GM23338 (cell line): Measurements from ENCODE around the gene UST. TPM values are rescaled to one million over a fixed set of nuclear protein-coding genes. Genes with fewer than 3 reads are reported as not detected.

Experiments
- ATAC-seq: fragments of 200-7000 bp; cut with Tn5 transposase; 3 replicates; pipeline ENCODE4 v1.9.1; 2020
- DNase-seq: peaks from one replicate; pipeline ENCODE4 v3.0.0-alpha.2; 2015; ENCODE audit warnings: low spot score
- H2AFZ ChIP-seq: fragments of 200-600 bp; sonication (generic); 2 replicates; pipeline ENCODE4 v1.8.0; 2016; ENCODE audit warnings: antibody characterized with exemption, mild to moderate bottlenecking, moderate library complexity
- H3F3A ChIP-seq: fragments of 200-600 bp; sonication (generic); replicated peaks from 2 replicates; pipeline ENCODE4 v1.8.0; 2017; ENCODE audit warnings: antibody characterized with exemption, mixed run types, low read depth
- H3K27ac ChIP-seq: fragments of 200-600 bp; sonication (generic); 2 replicates; pipeline ENCODE4 v1.6.1; 2016; ENCODE audit warnings: low read depth
- H3K27me3 ChIP-seq: fragments of 200-600 bp; sonication (generic); 2 replicates; pipeline ENCODE4 v1.8.0; 2016; ENCODE audit warnings: mild to moderate bottlenecking, mixed run types, moderate library complexity; ENCODE audit not compliant: insufficient read depth
- H3K36me3 ChIP-seq: fragments of 200-600 bp; sonication (generic); 2 replicates; pipeline ENCODE4 v1.8.0; 2016; ENCODE audit warnings: mild to moderate bottlenecking; ENCODE audit not compliant: insufficient read depth
- H3K4me1 ChIP-seq: fragments of 200-600 bp; sonication (generic); 2 replicates; pipeline ENCODE4 v1.8.0; 2016; ENCODE audit warnings: mild to moderate bottlenecking, moderate library complexity; ENCODE audit not compliant: insufficient read depth
- H3K4me2 ChIP-seq: fragments of 200-600 bp; sonication (generic); 2 replicates; pipeline ENCODE4 v1.7.1; 2017; ENCODE audit warnings: mixed run types
- H3K4me3 ChIP-seq: fragments of 200-600 bp; sonication (generic); 2 replicates; pipeline ENCODE4 v1.6.1; 2016; ENCODE audit warnings: mixed run types
- H3K79me2 ChIP-seq: fragments of 200-600 bp; sonication (generic); replicated peaks from 2 replicates; pipeline ENCODE4 v1.8.0; 2017; ENCODE audit warnings: mild to moderate bottlenecking; ENCODE audit not compliant: insufficient read depth
- H3K9me2 ChIP-seq: fragments of 200-600 bp; sonication (generic); 2 replicates; pipeline ENCODE4 v1.8.0; 2017; ENCODE audit not compliant: insufficient read depth
- H4K20me1 ChIP-seq: fragments of 200-600 bp; sonication (generic); replicated peaks from 2 replicates; pipeline ENCODE4 v1.8.0; 2017; ENCODE audit warnings: mild to moderate bottlenecking; ENCODE audit not compliant: insufficient read depth
- H3K27ac Mint-ChIP-seq: 2 replicates; pipeline ENCODE4 v1.8.0; 2020; ENCODE audit warnings: inconsistent platforms, mild to moderate bottlenecking, moderate library complexity, mixed read lengths
- H3K27me3 Mint-ChIP-seq: 3 replicates; pipeline ENCODE4 v1.8.0; 2022; ENCODE audit warnings: low read depth, mild to moderate bottlenecking, moderate library complexity, mixed read lengths, inconsistent platforms; ENCODE audit not compliant: insufficient read depth, poor library complexity
- H3K36me3 Mint-ChIP-seq: 3 replicates; pipeline ENCODE4 v1.8.0; 2021; ENCODE audit warnings: low read depth, mild to moderate bottlenecking, inconsistent platforms, moderate library complexity, mixed read lengths
- H3K4me1 Mint-ChIP-seq: 3 replicates; pipeline ENCODE4 v1.8.0; 2020; ENCODE audit warnings: mild to moderate bottlenecking, inconsistent platforms, mixed read lengths
- H3K4me3 Mint-ChIP-seq: 3 replicates; pipeline ENCODE4 v1.8.0; 2021; ENCODE audit warnings: moderate library complexity, mild to moderate bottlenecking, inconsistent platforms, mixed read lengths
- H3K9me3 Mint-ChIP-seq: 3 replicates; pipeline ENCODE4 v1.8.0; 2020; ENCODE audit warnings: moderate library complexity, mild to moderate bottlenecking, inconsistent platforms, mixed read lengths
- CREB1 ChIP-seq: fragments of 250-450 bp; sonication (Bioruptor Pico); IDR thresholded peaks from 2 replicates; pipeline ENCODE4 v1.5.0; 2020; ENCODE audit warnings: low read depth, mild to moderate bottlenecking, moderate library complexity
- JUNB ChIP-seq: IDR thresholded peaks from one replicate; pipeline ENCODE4 v1.6.1; 2016; ENCODE audit warnings: antibody characterized with exemption; ENCODE audit not compliant: unreplicated experiment
- POLR2AphosphoS5 ChIP-seq: IDR thresholded peaks from 2 replicates; pipeline ENCODE4 v1.6.1; 2016; ENCODE audit warnings: antibody characterized with exemption, low read depth
- ZNF331 ChIP-seq: fragments of 250-450 bp; sonication (Bioruptor Pico); IDR thresholded peaks from 2 replicates; pipeline ENCODE4 v1.5.0; 2020; ENCODE audit warnings: low read depth, mild to moderate bottlenecking, moderate library complexity
- polyA plus RNA-seq: library from polyadenylated mRNA; unstranded; fragments of >200 nt; fragmentation: Nextera tagmentation; extraction: Ambion mirVana; gene quantifications from 2 replicates; pipeline ENCODE4 v1.2.1, GENCODE V29; 2016
- total RNA-seq: library from RNA; depleted of rRNA; stranded (reverse); fragments of >200 nt; shearing (Covaris generic); gene quantifications from 2 replicates; pipeline ENCODE4 v1.2.3, GENCODE V29; 2014
- TF ChIP-seq, protein P1 (sequence below): IDR thresholded peaks from one replicate; pipeline ENCODE4 v1.6.1; 2018; ENCODE audit warnings: antibody characterized with exemption; ENCODE audit not compliant: unreplicated experiment
- TF ChIP-seq, protein P2 (sequence below), 2 experiments: fragments of 200-600 bp in 1 of 2; sonication (generic) in 1 of 2; conservative IDR thresholded peaks; 2 replicates each; pipeline versions ENCODE4 v1.5.1 to v1.6.1; 2016 to 2017; ENCODE audit warnings: antibody characterized with exemption in 2 of 2, low read depth in 2 of 2, mild to moderate bottlenecking in 2 of 2, moderate library complexity in 1 of 2
- TF ChIP-seq, protein P3 (sequence below): fragments of 250-450 bp; sonication (Bioruptor Pico); IDR thresholded peaks from 2 replicates; pipeline ENCODE4 v1.5.0; 2020; ENCODE audit warnings: mild to moderate bottlenecking, moderate library complexity

UST gene
- total and polyA plus RNA-seq, 2 experiments from 2014 or later = 12.6 to 33.0 TPM

DNA sequence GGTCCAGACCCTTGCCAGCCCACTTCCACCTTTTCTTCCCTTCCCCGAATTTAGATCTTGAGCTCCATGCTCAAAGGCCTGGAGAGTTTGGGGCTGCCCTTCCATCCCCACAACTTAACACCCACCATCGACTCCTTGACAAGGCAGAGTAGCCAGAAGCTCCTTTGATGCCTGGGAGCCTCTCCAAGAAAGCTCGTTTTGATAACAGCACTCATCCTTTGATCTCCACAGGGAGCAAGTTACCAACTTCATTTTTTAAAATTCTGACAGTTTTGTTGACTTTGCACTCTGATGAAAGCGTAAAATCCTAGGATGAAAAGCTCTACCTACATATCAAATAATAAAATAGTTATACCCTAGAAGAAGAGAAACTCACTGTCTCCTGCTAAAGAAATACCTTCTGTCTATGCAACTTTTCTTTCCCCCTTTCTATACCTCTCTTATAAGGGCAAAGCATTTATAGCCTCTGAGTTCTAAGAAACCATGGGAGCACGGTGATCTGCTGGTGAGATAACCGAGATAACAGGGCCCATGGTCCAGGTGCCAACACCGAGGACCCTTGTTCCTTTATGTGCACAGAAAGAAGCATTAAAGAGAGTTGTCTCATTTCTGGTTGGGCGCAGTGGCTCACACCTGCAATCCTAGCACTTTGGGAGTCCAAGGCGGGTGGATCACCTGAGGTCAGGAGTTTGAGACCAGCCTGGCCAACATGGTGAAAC, 134.9 kb downstream of the UST start:
- Mint-ChIP-seq H3K36me3 (no peaks in the 10 kb centered on the region), H3K4me3 (no peak overlapping the region), H3K27ac (no peak overlapping the region), H3K4me1 (peaks cover 21% of the 10 kb centered on the region), H3K27me3 (peaks cover 3% of the 10 kb centered on the region), H3K9me3 (no peaks in the 10 kb centered on the region)
- H3K4me1 ChIP-seq = peaks cover 53% of the 10 kb centered on the region
- H3K4me3 ChIP-seq = no peak overlapping the region
- TF ChIP-seq, protein P1, sequence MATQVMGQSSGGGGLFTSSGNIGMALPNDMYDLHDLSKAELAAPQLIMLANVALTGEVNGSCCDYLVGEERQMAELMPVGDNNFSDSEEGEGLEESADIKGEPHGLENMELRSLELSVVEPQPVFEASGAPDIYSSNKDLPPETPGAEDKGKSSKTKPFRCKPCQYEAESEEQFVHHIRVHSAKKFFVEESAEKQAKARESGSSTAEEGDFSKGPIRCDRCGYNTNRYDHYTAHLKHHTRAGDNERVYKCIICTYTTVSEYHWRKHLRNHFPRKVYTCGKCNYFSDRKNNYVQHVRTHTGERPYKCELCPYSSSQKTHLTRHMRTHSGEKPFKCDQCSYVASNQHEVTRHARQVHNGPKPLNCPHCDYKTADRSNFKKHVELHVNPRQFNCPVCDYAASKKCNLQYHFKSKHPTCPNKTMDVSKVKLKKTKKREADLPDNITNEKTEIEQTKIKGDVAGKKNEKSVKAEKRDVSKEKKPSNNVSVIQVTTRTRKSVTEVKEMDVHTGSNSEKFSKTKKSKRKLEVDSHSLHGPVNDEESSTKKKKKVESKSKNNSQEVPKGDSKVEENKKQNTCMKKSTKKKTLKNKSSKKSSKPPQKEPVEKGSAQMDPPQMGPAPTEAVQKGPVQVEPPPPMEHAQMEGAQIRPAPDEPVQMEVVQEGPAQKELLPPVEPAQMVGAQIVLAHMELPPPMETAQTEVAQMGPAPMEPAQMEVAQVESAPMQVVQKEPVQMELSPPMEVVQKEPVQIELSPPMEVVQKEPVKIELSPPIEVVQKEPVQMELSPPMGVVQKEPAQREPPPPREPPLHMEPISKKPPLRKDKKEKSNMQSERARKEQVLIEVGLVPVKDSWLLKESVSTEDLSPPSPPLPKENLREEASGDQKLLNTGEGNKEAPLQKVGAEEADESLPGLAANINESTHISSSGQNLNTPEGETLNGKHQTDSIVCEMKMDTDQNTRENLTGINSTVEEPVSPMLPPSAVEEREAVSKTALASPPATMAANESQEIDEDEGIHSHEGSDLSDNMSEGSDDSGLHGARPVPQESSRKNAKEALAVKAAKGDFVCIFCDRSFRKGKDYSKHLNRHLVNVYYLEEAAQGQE = no peak
- TF ChIP-seq POLR2AphosphoS5 (no peak), ZNF331 (CRISPR knock-in tag) (no peak), CREB1 (CRISPR knock-in tag) (no peak), JUNB (no peak)
- TF ChIP-seq, protein P2, sequence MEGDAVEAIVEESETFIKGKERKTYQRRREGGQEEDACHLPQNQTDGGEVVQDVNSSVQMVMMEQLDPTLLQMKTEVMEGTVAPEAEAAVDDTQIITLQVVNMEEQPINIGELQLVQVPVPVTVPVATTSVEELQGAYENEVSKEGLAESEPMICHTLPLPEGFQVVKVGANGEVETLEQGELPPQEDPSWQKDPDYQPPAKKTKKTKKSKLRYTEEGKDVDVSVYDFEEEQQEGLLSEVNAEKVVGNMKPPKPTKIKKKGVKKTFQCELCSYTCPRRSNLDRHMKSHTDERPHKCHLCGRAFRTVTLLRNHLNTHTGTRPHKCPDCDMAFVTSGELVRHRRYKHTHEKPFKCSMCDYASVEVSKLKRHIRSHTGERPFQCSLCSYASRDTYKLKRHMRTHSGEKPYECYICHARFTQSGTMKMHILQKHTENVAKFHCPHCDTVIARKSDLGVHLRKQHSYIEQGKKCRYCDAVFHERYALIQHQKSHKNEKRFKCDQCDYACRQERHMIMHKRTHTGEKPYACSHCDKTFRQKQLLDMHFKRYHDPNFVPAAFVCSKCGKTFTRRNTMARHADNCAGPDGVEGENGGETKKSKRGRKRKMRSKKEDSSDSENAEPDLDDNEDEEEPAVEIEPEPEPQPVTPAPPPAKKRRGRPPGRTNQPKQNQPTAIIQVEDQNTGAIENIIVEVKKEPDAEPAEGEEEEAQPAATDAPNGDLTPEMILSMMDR (conservative IDR thresholded peaks at IDR 0.05; ENCODE audit: low read depth in 2 of 2) = no peak
- TF ChIP-seq, protein P3, sequence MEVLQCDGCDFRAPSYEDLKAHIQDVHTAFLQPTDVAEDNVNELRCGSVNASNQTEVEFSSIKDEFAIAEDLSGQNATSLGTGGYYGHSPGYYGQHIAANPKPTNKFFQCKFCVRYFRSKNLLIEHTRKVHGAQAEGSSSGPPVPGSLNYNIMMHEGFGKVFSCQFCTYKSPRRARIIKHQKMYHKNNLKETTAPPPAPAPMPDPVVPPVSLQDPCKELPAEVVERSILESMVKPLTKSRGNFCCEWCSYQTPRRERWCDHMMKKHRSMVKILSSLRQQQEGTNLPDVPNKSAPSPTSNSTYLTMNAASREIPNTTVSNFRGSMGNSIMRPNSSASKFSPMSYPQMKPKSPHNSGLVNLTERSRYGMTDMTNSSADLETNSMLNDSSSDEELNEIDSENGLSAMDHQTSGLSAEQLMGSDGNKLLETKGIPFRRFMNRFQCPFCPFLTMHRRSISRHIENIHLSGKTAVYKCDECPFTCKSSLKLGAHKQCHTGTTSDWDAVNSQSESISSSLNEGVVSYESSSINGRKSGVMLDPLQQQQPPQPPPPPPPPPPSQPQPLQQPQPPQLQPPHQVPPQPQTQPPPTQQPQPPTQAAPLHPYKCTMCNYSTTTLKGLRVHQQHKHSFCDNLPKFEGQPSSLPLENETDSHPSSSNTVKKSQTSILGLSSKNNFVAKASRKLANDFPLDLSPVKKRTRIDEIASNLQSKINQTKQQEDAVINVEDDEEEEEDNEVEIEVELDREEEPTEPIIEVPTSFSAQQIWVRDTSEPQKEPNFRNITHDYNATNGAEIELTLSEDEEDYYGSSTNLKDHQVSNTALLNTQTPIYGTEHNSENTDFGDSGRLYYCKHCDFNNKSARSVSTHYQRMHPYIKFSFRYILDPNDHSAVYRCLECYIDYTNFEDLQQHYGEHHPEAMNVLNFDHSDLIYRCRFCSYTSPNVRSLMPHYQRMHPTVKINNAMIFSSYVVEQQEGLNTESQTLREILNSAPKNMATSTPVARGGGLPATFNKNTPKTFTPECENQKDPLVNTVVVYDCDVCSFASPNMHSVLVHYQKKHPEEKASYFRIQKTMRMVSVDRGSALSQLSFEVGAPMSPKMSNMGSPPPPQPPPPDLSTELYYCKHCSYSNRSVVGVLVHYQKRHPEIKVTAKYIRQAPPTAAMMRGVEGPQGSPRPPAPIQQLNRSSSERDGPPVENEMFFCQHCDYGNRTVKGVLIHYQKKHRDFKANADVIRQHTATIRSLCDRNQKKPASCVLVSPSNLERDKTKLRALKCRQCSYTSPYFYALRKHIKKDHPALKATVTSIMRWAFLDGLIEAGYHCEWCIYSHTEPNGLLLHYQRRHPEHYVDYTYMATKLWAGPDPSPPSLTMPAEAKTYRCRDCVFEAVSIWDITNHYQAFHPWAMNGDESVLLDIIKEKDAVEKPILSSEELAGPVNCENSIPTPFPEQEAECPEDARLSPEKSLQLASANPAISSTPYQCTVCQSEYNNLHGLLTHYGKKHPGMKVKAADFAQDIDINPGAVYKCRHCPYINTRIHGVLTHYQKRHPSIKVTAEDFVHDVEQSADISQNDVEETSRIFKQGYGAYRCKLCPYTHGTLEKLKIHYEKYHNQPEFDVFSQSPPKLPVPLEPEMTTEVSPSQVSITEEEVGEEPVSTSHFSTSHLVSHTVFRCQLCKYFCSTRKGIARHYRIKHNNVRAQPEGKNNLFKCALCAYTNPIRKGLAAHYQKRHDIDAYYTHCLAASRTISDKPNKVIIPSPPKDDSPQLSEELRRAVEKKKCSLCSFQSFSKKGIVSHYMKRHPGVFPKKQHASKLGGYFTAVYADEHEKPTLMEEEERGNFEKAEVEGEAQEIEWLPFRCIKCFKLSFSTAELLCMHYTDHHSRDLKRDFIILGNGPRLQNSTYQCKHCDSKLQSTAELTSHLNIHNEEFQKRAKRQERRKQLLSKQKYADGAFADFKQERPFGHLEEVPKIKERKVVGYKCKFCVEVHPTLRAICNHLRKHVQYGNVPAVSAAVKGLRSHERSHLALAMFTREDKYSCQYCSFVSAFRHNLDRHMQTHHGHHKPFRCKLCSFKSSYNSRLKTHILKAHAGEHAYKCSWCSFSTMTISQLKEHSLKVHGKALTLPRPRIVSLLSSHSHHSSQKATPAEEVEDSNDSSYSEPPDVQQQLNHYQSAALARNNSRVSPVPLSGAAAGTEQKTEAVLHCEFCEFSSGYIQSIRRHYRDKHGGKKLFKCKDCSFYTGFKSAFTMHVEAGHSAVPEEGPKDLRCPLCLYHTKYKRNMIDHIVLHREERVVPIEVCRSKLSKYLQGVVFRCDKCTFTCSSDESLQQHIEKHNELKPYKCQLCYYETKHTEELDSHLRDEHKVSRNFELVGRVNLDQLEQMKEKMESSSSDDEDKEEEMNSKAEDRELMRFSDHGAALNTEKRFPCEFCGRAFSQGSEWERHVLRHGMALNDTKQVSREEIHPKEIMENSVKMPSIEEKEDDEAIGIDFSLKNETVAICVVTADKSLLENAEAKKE (CRISPR knock-in tag) = no peak
- no peaks in the 10 kb centered on the region for H3K27me3 ChIP-seq
- peaks cover 65% of the 10 kb centered on the region for H3K79me2 ChIP-seq
- no peak for DNase-seq
- no peaks in the 10 kb centered on the region for H3K36me3 ChIP-seq
- no peaks in the 10 kb centered on the region for H3F3A ChIP-seq
- H3K27ac ChIP-seq = no peak overlapping the region
- no peak overlapping the region for H2AFZ ChIP-seq
- ATAC-seq = no peak
- peaks cover 10% of the 10 kb centered on the region for H4K20me1 ChIP-seq
- no peak overlapping the region for H3K4me2 ChIP-seq
- H3K9me2 ChIP-seq = no peaks in the 10 kb centered on the region
